Fibroblast of skin of left quadriceps (primary cell): ENCODE measurements around the gene HIPK3.
"Not testable (repeated sequence)": the region's sequence is repeated elsewhere in the genome, so short reads cannot be mapped to it uniquely, and the experiment has no call there.

ENCODE experiments used
- DNase-seq, 2 experiments: peaks; one replicate each; pipeline ENCODE4 v3.0.0-alpha.2; 2013; ENCODE audit warnings: low read depth in 2 of 2

Gene HIPK3

DNA sequence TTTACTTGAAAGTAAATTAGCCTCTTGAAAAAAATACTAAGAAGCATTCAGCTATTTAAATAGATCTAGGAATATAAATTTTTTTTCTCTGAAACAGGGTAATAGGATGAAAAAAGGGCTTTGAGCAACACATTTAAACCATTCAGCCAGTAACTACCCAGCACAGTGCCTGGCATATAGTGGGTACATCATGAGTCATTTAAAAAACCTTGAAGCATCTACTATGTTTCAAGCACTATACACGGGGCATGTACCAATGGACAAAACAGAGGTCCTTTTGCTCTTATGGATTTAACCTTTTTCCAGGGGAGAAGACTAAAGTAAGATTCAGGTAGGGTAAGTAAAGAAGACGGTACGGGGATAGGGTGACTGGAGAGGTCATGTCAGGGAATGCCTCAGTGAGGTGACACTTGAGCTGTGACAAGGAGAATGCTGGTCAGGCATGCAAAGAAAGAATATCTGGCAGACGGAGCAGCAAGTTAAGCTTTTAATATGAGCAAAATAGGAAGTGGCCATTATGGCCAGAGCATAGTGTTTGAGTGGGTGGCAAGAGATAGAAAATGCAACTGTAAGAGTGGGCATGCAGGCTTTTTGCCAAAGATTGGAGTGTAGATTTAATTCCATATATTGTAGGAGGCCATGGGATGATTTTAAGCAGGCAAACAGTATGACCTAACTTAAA lies 101.1 kb downstream of the HIPK3 start:
- no peak for DNase-seq

DNA sequence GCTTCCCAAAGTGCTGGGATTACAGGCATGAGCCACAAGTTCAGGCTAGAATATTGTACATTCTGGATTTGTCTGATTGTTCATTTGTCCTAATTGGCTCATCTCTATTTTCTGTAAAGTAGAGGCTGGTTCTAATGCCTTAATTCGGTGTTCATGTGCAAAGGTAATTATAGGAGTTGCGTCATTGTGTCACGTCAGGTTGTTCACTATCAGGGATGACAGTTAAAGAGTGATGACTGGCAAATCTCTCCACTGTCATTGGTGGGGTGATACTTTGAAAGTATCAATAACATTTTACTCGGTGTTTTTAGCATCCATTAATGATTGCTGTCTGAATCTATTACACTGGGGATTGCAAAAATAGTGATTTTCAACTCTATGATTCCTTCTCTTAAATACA lies 103.5 kb downstream of the HIPK3 start:
- no peak for DNase-seq

DNA sequence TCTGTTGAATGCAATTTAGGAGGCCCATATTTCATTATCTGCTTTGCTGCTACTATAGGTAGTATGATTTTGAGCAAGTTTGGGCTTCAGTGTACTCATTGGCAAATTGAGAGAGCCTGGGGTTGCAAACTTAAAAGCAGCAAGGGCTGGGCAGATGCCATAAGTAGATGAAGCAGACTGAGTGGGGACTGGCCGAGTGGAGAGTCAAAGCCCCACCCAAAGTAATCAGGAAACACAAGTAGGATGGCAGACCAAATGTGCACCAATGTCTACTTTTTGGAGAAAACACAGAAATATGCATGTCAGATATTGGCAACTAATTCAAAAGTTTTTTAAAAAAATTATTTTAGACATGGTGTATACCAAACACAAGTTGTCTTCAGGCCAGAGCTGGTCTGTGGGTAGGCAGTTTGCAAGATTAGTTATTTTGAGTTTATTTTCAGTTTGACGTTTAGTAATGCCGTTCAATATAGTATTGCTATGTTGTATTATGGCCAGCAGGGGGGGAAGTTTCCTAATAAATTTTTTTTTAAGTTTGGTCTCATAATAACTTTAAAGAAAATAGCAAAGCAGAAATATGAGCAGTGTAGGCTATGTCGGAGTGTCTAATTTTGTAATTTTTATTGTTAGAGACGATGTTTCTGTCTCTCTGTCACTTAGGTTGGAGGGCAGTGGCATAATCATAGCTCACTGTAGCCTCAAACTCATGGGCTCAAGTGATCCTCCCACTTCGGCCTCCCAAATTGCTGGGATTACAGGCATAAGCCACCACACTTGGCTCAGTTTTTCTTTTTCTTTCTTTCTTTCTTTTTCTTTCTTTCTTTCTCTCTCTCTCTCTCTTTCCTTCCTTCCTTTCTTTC lies 105.1 kb downstream of the HIPK3 start:
- DNase-seq = peak in 1 of 2 experiments; percentile 42

DNA sequence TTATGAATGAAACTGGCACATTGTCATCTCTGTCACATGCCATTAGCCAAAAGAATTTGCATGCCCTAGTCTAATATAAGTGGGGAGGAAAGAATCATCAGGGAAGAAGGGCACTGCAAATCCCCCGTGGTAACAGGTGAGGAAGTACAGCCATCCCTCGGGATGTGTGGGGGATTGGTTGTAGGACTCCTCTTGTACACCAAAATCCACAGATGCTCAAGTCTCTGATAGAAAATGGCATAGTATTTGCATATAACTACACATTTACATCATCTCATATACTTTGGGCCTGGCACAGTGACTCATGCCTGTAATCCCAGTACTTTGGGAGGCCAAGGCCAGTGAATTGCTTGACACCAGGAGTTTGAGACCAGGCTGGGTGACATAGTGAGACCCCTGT lies 109.7 kb downstream of the HIPK3 start:
- no peak for DNase-seq

DNA sequence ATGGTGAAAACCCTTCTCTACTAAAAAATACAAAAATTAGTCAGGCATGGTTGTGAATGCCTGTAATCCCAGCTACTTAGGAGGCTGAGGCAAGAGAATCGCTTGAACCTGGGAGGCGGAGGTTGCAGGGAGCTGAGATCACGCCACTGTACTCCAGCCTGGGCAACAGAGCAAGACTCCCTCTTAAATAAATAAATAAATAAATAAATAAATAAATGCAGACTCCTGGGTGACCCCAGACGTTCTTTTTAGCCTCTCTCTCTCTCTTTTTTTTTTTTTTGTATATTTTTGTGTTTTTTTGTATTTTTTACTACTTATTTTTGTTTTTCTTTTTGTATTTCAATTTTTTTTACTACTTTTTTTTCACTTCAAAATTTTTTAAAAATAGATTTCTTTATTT lies 111.3 kb downstream of the HIPK3 start:
- not testable (repeated sequence) for DNase-seq

DNA sequence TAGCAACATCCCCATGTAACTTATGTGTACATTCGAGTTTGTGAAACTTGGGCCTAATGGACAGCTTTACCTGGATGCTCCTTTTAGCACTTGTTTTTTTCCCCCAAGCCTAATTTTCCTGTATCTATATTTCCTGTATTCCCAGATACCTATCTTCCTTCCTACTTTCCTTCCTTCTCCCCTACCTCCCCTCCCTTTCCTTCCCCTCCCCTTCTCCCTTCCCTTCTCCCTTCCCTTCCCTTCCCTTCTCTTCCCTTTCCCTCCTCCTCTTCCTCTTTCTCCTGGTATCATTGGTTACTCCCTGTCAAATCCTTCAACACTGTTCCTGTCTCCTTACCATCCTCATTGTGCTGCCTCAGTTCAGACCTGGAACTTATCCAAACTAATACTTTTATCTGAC lies 111.8 kb downstream of the HIPK3 start:
- no peak for DNase-seq

DNA sequence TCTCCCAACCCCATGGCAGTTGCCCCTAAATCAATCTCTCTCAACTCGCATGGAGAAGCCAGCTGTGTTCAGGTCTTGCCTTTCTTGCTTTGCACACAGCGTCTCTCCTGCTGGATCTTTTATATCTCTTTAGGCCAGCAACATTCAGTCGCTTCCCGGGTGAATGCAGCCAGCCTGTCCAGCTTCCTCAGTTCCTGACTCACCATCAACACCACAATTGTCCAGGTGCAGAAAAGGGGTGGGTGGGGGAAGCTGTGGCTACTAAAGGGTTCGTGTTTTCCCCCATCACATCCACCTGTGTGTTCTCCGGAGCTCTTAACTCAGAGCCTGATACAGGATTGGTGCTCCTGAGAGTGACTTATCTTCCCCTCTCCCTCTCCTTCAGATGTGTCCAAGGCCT lies 116.5 kb downstream of the HIPK3 start:
- no peak for DNase-seq

DNA sequence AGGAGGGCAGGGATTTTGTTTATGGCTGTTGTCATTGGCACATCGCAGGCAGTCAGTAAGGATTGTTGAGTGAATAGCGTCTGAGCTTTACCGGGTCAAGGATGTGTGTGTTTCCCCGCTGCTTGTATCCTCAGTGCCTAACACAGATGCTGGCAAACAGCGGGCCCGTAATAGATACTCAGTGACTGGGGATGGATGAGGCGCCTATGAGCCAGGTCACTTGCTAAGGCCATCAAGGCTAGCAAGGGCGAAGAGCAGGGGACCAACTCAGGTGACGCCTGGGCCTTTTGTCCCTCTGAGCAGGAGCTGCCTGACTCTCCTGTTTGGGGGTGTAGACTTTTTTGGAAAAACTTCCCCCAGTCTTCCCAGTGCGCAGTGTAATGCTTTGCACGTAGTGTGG lies 118.1 kb downstream of the HIPK3 start:
- DNase-seq = no peak

DNA sequence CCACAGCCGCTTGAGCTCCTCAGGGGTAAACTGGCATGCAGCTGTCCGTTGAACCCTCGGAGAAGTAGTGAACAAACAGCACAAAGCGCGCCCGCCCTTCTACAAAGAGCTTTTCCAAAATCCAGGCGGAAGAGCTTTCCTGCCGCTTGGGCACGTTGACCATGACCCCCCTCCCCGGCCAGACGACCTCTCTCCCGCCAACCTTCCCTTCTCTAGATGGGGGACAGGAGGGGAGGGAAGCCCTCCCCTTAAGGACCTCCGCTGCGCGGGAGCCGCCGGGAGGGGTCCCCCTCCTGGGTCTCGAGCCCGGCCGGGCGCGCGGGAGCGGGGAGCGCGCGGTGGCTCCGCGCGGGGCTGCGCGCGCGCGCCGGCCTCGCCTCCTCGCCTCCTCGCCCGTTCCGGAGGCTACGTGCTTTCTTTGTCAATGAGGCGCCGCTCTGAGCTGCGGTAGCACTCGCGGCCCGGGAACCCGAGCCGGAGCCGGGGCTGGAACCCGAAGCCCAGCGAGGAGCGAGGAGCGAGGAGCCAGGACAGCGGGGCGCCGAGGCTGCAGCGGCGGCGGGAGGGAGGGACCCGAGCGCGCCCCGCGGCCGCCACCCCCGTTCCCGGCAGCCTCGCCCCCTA lies 118.6 kb downstream of the HIPK3 start, which contains the start of gene KIAA1549L:
KIAA1549L (plus strand) TSS at position 421 of the 624 bp plus-strand sequence.
- no peak for DNase-seq

DNA sequence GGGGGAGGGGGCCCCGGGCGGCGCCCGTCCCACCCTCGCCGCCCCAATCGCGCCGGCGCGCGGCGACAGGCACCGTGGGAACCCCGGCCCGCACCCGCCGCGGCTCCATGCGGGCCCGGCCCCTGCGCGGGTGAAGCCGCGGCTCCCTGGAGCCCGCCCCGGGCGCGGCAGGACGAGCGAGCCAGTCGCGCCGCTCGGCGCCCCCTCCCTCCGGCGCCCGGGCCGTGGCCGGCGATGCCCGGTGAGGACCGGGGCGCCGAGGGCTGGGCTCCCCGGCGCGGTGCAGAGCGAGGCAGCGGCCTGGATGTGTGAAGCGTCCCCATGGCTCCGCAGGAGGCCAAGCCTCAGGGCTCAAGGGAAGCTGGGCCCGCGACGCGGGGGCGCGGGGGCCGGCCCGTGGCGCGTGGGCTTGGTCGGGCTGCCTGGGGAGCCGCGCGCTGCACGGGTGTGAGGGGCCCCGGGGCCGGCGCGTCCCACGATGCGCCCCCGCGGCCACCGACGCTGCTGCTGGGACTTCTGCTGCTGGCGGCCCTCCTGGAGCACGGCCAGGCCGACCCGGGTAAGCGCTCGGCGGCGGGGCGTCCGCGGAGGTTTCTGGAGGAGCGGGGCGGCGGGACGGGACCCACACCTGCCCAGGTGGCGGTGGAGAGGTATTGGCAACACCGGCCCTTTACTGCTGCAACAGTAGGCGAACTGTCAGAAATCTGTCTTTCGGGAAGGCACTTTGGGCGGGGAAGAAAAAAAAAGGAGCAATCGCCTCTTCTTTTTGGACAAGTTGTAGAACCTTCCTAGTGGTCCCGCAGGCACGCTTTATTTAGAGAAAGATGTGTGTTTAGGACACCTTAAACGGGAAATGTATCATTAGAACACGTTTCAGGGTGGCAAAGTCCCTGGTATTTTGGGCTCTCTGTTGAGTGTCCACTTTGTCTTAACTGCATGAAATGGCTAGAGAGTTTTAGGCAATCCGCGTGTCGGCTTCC lies 119.4 kb downstream of the HIPK3 start:
- no peak for DNase-seq

DNA sequence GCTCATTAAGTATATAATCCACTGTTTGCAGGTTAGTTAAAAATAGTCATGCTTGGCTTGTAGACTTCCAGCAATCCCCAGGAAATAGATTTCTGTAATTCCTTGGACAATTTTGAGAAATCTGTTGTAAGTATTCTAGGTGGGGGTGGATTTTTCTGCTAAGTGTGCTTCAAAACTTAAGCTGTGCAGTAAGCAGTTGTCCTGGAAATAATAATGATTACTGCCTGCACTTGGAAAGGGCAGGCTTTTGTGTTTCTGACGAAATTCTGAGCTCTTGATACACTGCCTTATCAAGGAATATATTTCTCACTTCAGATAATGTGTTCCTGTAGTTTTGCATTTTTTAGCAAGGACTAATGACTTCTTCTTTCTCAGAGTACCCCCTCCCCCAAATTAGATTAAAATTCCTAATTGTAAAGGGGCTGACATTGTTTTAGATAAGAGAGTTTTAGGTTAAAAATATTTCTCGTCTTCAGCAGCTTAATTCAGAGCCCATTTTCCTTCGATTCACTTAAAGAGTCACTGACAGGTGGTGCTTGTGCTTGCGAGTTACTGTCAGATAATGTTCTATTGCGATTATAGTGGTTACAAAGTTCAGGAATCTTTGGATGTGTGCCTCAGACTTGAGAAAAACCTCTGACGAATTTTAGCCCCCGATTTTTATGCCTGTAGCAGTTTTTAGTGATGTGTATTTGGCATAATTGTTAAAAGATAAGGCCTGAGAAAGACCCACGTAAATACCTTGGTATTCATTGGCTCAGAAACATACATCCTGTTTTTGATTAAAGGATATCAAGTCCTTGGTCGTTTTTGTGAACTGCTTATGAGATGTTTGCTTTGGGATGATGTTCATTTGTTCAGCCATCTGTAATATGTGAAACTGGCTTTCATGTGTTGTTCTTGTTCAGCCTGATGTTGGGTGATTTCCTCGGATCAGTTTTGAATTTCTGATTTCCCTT lies 120.5 kb downstream of the HIPK3 start:
- DNase-seq = peak in 1 of 2 experiments; percentile 33

DNA sequence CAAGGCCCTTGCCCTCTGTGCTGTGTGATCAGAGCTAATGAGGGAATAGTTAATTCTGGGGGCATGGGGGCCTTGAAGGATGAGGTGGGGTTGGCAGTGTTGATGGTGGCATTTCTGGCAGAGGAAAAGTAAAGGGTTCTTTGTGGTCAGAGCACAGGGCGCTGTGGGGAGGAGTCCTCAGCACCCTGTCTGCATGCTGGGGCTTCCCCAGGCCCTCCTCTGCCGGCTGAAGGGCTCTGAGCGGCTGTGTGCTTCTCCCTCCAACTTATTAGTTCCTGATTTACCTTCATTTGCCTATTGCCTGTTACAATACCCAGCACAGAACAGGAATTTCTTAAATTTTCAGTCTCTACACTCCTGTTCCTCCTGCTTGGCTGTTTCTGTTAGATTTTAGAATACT lies 122.8 kb downstream of the HIPK3 start:
- DNase-seq = no peak

DNA sequence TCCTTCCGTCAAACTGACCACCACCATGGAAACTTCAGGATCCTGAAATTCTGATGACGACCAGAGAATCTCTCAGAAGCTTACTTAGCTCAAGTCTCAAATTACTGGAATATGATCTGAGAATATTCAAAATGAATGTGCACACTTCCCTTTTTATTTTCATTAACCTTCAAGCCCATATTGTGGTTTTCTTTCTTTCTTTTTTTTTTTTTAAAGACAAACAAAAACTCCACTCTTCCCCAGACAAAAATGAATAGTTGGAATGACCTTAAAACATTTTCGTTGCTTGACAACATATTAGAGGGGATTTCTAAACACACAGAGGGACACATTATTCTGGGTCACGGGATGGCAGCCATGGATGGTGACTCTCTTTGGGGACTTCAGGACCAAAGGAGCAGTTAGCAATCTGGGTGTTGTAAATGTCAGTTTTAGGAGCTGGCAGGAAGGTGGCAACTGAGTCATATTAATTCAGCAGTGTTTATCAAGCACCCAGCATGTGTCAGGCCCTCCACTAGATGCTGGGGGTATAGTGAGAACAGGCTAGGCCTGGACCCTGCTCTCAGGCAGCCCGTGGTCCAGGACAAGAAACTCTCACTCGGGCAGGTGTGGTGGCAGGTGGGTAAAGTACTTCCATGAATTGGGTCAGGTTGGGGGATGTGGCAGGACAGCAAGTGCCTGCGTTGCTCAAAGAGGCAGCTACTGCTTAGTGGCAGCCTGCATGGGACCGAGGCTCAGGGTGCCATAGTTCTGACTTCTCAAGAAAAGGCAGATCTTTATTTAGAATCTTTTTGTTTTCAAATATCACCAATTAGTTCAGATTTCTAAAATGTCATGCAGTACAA lies 126.1 kb downstream of the HIPK3 start:
- no peak for DNase-seq

DNA sequence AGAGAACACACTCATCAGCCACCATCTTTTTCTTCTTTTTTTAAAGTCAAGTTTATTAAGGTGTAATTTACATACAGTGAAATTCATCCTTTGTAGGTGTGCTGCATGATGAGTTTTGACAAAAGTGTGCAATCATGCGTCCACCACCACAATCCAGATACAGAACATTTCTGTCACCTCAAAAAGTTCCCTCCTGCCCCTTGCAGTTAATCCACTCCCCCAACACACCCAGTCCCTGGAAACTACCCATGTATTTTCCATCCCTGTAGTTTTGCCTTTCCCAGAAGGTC lies 126.7 kb downstream of the HIPK3 start:
- DNase-seq = no peak

DNA sequence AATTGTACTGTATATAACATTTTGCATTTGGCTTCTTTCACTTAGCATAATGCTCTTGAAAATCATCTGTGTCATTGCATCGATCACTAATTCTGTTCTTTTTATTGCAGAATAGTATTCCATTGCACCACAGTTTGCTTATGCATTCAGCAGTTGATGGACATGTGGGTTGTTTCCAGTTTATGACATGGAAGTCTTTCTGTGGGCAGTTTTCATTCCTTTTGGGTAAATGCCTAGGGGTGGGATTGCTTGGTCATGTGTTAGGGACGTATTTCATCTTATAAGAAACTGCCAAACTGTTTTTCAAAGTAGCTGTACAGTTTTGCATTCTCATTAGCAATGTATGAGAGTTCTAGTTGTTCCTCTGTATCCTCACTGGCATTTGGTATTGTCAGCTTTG lies 127.0 kb downstream of the HIPK3 start:
- no peak for DNase-seq

DNA sequence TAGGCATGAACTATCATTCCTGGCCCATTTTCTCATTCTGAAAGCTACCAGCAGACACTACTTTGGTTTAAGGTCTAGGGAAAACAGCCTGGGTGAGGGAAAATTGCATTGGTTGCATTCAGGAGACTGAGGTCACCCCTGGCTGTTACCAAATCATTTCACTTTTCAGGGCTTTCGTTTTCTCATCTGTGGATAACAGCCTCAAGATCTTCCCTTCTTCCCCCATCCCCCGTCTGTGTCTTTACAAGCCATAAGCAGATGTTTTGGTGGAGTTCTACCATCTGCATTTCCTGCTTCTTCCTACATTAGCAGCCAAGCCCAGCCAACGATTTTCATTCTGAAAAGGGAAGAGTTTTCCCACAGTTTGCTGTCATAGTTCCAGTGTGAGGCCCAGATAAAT lies 130.4 kb downstream of the HIPK3 start:
- DNase-seq = no peak

DNA sequence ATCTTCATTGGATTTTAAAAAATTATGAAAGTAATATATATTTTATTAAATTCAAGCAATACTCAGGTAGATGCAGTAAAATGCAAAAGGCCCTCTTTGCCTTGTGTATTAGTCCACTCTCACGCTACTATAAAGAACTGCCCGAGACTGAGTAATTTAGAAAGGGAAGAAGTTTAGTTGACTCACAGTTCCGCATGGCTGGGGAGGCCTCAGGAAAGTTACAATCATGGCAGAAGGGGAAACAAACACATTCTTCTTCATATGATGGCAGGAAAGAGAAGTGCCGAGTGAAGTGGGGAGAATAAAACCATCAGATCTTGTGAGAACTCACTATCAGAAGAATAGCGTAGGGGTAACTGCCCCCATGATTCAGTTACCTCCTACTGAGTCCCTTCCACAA lies 130.8 kb downstream of the HIPK3 start:
- no peak for DNase-seq

DNA sequence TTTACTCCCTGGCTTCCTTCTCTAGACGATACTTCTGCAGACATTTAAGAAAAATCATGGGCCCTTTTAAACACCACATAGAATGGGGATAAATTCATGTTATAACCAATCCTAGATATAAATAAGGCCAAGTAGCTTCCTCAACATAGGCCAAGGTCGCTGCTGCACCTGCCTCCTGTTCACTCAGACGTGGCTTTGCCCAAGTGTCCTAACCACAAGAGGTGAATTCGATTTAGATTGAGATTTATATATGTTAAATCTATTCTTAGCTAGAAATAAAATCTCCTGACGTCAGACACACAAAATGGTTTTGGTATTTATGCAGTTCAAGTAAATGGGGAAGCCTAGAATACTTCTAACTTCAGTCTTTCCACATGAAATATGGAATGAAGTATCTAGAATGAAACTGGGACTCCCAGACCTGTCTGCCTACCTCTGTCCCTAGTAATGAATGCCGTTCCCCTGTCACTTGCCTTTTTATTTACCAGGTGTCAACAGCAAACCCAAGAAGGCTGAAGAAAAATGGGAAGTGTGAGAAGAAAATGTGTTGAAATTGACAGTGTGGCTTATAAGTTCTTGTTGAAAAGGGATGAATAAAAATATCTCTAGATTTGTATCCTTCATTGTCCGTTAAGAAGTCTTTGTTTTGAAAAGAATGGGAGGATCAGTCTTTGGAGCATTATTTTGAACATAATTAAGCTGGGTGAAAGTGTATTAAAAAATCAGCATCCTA lies 131.8 kb downstream of the HIPK3 start:
- no peak for DNase-seq

DNA sequence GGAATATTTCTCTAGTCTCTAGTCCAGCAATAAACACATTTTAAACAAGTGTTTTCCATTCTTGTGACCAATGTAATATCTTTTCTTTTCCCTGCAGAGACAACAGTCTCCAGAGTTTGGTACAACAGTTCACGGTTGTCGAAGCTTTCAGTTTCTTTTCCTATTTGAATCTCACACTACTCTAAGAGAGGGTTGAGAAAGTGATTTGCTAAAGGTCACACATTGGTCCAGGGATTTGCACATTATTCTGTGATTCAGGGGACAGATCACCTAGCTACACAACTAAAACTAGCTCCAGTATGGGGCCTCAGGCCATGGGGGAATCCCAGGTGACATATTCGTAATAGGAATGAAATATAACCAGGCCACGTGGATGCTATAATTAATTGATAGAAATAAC lies 132.5 kb downstream of the HIPK3 start:
- no peak for DNase-seq
